ENCODE data around the gene IVNS1ABP.

DNA sequence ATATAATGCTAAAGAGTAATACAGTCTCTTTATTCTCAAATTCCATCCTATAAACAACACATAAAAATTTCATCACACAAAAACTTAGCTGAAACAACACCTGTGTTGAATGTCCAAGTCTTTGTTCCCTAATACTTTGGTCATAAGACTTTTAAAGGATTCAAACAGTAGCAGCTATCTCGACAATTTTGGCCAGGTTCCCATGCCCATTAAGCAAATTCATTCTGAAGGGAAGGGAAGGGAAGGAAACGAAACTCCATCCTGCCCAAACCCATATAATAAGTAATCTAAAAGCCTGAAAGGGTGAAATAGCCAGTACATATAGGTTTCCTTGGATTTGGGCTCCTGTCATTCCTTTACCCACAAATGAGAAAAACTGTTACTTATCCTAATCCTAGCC lies 7.5 kb downstream of the IVNS1ABP start:
- TF ChIP-seq, protein P1, sequence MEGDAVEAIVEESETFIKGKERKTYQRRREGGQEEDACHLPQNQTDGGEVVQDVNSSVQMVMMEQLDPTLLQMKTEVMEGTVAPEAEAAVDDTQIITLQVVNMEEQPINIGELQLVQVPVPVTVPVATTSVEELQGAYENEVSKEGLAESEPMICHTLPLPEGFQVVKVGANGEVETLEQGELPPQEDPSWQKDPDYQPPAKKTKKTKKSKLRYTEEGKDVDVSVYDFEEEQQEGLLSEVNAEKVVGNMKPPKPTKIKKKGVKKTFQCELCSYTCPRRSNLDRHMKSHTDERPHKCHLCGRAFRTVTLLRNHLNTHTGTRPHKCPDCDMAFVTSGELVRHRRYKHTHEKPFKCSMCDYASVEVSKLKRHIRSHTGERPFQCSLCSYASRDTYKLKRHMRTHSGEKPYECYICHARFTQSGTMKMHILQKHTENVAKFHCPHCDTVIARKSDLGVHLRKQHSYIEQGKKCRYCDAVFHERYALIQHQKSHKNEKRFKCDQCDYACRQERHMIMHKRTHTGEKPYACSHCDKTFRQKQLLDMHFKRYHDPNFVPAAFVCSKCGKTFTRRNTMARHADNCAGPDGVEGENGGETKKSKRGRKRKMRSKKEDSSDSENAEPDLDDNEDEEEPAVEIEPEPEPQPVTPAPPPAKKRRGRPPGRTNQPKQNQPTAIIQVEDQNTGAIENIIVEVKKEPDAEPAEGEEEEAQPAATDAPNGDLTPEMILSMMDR (conservative IDR thresholded peaks at IDR 0.05), result no peak
- TF ChIP-seq ZFX (IDR thresholded peaks at IDR 0.05), result no peak

Data from C4-2B (cell line).